ENCODE data around the gene GRID1. TPM values are rescaled to one million over a fixed set of nuclear protein-coding genes. Genes with fewer than 3 reads are reported as not detected.

The GRID1 gene
- total and polyA plus RNA-seq, 9 of the 15 experiments (the other 6 are each of a cell fraction or from before 2014, with no cell fraction given), result 0.01 to 7.2 (median 1.2) TPM

GRCh38 chr10:86390337-86391120 is 23.9 kb upstream of the GRID1 start:
- Histone ChIP-seq H3K9ac (ENCODE audit: insufficient read depth in 1 of 2, low read depth in 2 of 2, low read length in 2 of 2) (no peak overlapping the region), H2AFZ (ENCODE audit: low read depth, low read length) (no peak overlapping the region), H3K4me2 (ENCODE audit: insufficient read depth, low read length) (no peak overlapping the region), H3K27ac (ENCODE audit: extremely low read depth, low read depth, low read length) (no peak overlapping the region), H3K4me3 (no peak overlapping the region), H3K9me1 (ENCODE audit: control insufficient read depth, insufficient read depth, low read length) (no peaks in the 10 kb centered on the region), H3K9me3 (replicated peaks; ENCODE audit: control insufficient read depth, insufficient read depth, low read depth, low read length) (no peaks in the 10 kb centered on the region), H4K20me1 (replicated peaks; ENCODE audit: control insufficient read depth, insufficient read depth, low read length) (no peaks in the 10 kb centered on the region), H3K36me3 (ENCODE audit: control insufficient read depth, insufficient read depth, low read length) (no peaks in the 10 kb centered on the region), H3K27me3 (ENCODE audit: control insufficient read depth in 2 of 2, insufficient read depth in 2 of 2, low read length in 2 of 2) (peaks cover 0 to 6% of the 10 kb centered on the region in 2 experiments; a peak in 1 of 5 replicates), H3K79me2 (ENCODE audit: control insufficient read depth, insufficient read depth, low read length) (no peaks in the 10 kb centered on the region), H3K4me1 (replicated peaks in 1 of 2; ENCODE audit: control insufficient read depth in 2 of 2, insufficient read depth in 2 of 2, low read length in 2 of 2) (peaks cover 0 to 6% of the 10 kb centered on the region in 2 experiments; a peak in 3 of 5 replicates)
- WGBS (ENCODE audit: insufficient coverage, low coverage, missing lambda C conversion rate), result 40% methylated on average over 11 of the region's 14 CpGs
- ATAC-seq (no peak), FAIRE-seq (no peak), DNase-seq (ENCODE audit: extremely low read depth in 1 of 4, low spot score in 3 of 4) (no peak)
- no TSS peak for BruUV-seq (replicated peaks)
- in situ Hi-C loops (cut with MboI) (no loop called here), intact Hi-C loops (cut with micrococcal nuclease) (no loop called here)
- POLR2A ChIA-PET, result interaction anchor here (1.5 kb wide), 1 partner anchor 10 kb away, joined by 5 read pairs; no protein-coding TSS in a partner anchor
- CTCF ChIA-PET (ENCODE audit: low intra/inter-chr PET ratio), result no interaction called here
- TF ChIP-seq ARID1B (IDR thresholded peaks at IDR 0.05) (no peak), POLR2AphosphoS5 (IDR thresholded peaks at IDR 0.05; ENCODE audit: control insufficient read depth, insufficient read depth, low read depth, low read length) (no peak), ZNF133 (CRISPR knock-in tag; IDR thresholded peaks at IDR 0.05) (no peak), MAFK (IDR thresholded peaks at IDR 0.05; ENCODE audit: low read length) (no peak), PURB (CRISPR knock-in tag; IDR thresholded peaks at IDR 0.05; ENCODE audit: low read depth) (no peak), KLF10 (CRISPR knock-in tag; IDR thresholded peaks at IDR 0.05) (no peak), CHD1 (IDR thresholded peaks at IDR 0.05; ENCODE audit: low read length) (no peak), ZNF57 (CRISPR knock-in tag; IDR thresholded peaks at IDR 0.05) (no peak), SIN3B (IDR thresholded peaks at IDR 0.05; ENCODE audit: low read depth) (no peak), RB1 (IDR thresholded peaks at IDR 0.05; ENCODE audit: low read depth) (no peak), HINFP (tag; conservative IDR thresholded peaks at IDR 0.05; ENCODE audit: low read depth) (no peak), THRAP3 (IDR thresholded peaks at IDR 0.05; ENCODE audit: borderline replicate concordance) (no peak), ZNF316 (IDR thresholded peaks at IDR 0.05) (no peak), UBTF (IDR thresholded peaks at IDR 0.05; ENCODE audit: borderline replicate concordance in 1 of 2, low read depth in 2 of 2, low read length in 2 of 2) (no peak), CREB1 (IDR thresholded peaks at IDR 0.05) (no peak), CREB1 (CRISPR knock-in tag; IDR thresholded peaks at IDR 0.05) (no peak), SMARCC2 (IDR thresholded peaks at IDR 0.05; ENCODE audit: low read depth) (no peak), NFIX (CRISPR knock-in tag; IDR thresholded peaks at IDR 0.05; ENCODE audit: low read depth) (no peak), PKNOX1 (IDR thresholded peaks at IDR 0.05) (no peak), ZNF444 (CRISPR knock-in tag; IDR thresholded peaks at IDR 0.05) (no peak)
